Measurements from ENCODE around the gene OR7G1. TPM values are rescaled to one million over a fixed set of nuclear protein-coding genes. Genes with fewer than 3 reads are reported as not detected.

OR7G1 gene
- total and polyA plus RNA-seq, 9 donors = not detected

- H3K36me3 ChIP-seq = no peaks in the 10 kb centered on the region
- peak within 1 kb of the TSS; percentile 93 for H3K4me3 ChIP-seq
- intact Hi-C loops (cut with DNase I) = loop anchor here in 1 of 4 donors (10.0 kb wide), 1 partner anchor 654 kb away; no protein-coding TSS in a partner anchor
- TF ChIP-seq EP300 (IDR thresholded peaks at IDR 0.05) (no peak), CTCF (IDR thresholded peaks at IDR 0.05) (no peak), POLR2A (IDR thresholded peaks at IDR 0.05) (peak; percentile 54)
- H3K4me1 ChIP-seq (ENCODE audit: insufficient read depth) = peaks cover 4% of the 10 kb centered on the region
- H3K27ac ChIP-seq = peak within 1 kb of the TSS in 1 of 2 donors; percentile 64
- peak; percentile 90 to 94 (median 91) for DNase-seq
- no peaks in the 10 kb centered on the region for H3K27me3 ChIP-seq
- 0 to 1% (median 1%) methylated on average over 43 of the region's 43 CpGs for whole genome bisulfite sequencing, 3 donors
- H3K9me3 ChIP-seq = peaks cover 0 to 4% of the 10 kb centered on the region in 2 donors
These were observed 24.8 kb upstream of the OR7G1 start, which contains the start of gene ZNF317 for GRCh38 chr19:9140159-9140874. ZNF317 (plus strand) TSS chr19:9140397; CDS start chr19:9156017, 15,620 bp downstream.

- Histone ChIP-seq H3K9me3 (no peaks in the 10 kb centered on the region), H3K4me1 (ENCODE audit: insufficient read depth) (peaks cover 4% of the 10 kb centered on the region), H3K27me3 (no peaks in the 10 kb centered on the region), H3K27ac (no peak overlapping the region), H3K4me3 (peak overlapping the region; percentile 93), H3K36me3 (no peaks in the 10 kb centered on the region)
- intact Hi-C loops (cut with DNase I) = loop anchor here in 1 of 4 donors (10.0 kb wide), 1 partner anchor 655 kb away; no protein-coding TSS in a partner anchor
- 23 to 30% (median 25%) methylated on average over 8 of the region's 8 CpGs for WGBS, 3 donors
- no peak for DNase-seq
- TF ChIP-seq POLR2A (IDR thresholded peaks at IDR 0.05) = no peak
These were observed 24.1 kb upstream of the OR7G1 start for GRCh38 chr19:9139609-9140158.

DNA sequence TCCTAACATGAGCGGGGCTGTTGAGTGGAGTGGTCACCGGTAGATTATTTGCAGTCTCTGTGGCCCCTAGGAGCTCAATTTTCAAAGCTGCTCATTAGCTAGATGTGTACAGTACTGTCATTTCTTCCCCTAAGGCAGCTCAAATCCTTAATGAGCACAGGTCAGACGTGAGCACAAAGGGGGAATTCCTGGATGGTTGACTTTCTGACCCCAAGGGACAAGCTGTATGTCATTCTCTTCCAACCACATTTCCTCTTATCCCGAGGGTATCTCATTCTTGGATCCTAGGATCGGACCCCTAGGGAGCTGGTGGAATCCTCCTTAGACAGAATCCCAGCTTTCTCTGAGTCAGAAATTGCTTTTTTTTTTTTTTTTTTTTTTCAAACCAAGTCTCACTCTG, 16.9 kb upstream of the OR7G1 start:
- Histone ChIP-seq H3K27me3 (no peaks in the 10 kb centered on the region), H3K36me3 (no peaks in the 10 kb centered on the region), H3K4me1 (ENCODE audit: insufficient read depth) (no peaks in the 10 kb centered on the region), H3K27ac (no peak overlapping the region), H3K9me3 (no peaks in the 10 kb centered on the region), H3K4me3 (no peak overlapping the region)
- WGBS, 3 donors = 57 to 62% (median 59%) methylated on average over 5 of the region's 5 CpGs
- no peak for TF ChIP-seq CTCF (IDR thresholded peaks at IDR 0.05)
- no peak for TF ChIP-seq POLR2A (IDR thresholded peaks at IDR 0.05)
- TF ChIP-seq EP300 (IDR thresholded peaks at IDR 0.05) = no peak
- intact Hi-C loops (cut with DNase I) = no loop called here
- no peak for DNase-seq

GRCh38 chr19:9130965-9131364, 15.4 kb upstream of the OR7G1 start:
- no peak for DNase-seq
- 61 to 86% (median 64%) methylated on average over 1 of the region's 1 CpG for WGBS, 3 donors
- no peaks in the 10 kb centered on the region for H3K4me1 ChIP-seq (ENCODE audit: insufficient read depth)
- H3K4me3 ChIP-seq = no peak overlapping the region
- no peaks in the 10 kb centered on the region for H3K36me3 ChIP-seq
- H3K9me3 ChIP-seq = no peaks in the 10 kb centered on the region
- H3K27me3 ChIP-seq = no peaks in the 10 kb centered on the region
- TF ChIP-seq POLR2A (IDR thresholded peaks at IDR 0.05) = no peak
- TF ChIP-seq CTCF (IDR thresholded peaks at IDR 0.05) = no peak
- no peak for TF ChIP-seq EP300 (IDR thresholded peaks at IDR 0.05)
- H3K27ac ChIP-seq = no peak overlapping the region
- intact Hi-C loops (cut with DNase I) = no loop called here

DNA sequence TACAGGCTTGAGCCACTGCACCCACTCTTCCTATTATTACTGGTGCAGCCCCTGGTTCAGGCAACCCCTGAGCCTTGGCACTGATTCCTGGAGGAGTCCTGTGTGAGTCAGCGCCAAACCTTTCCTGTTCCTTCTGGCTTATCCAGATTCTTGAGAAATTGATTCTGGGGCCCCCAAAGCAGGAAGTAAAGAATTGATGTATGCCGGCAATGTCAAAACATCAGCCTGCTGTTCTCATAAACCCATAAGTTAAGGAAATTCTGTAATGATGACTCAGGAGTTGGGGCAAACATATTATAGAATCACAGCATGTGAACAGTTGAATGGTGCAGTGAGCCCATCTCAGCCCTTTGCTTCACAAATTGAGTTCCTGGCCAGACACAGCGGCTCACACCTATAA, 12.6 kb upstream of the OR7G1 start:
- no peaks in the 10 kb centered on the region for H3K27me3 ChIP-seq
- H3K27ac ChIP-seq = no peak overlapping the region
- intact Hi-C loops (cut with DNase I) = no loop called here
- H3K36me3 ChIP-seq = no peaks in the 10 kb centered on the region
- no peaks in the 10 kb centered on the region for H3K4me1 ChIP-seq (ENCODE audit: insufficient read depth)
- WGBS, 3 donors = 77 to 82% (median 79%) methylated on average over 3 of the region's 3 CpGs
- TF ChIP-seq POLR2A (IDR thresholded peaks at IDR 0.05) (no peak), EP300 (IDR thresholded peaks at IDR 0.05) (no peak)
- no peaks in the 10 kb centered on the region for H3K9me3 ChIP-seq
- DNase-seq = no peak
- H3K4me3 ChIP-seq = no peak overlapping the region
